Type B pancreatic cell (in vitro differentiated cells): Measurements from ENCODE around the gene PLK5. TPM values are rescaled to one million over a fixed set of nuclear protein-coding genes. Genes with fewer than 3 reads are reported as not detected.
A peak's percentile ranks its signal among the peaks of the same experiment; 100 is the strongest.
"Not testable (repeated sequence)": the region's sequence is repeated elsewhere in the genome, so short reads cannot be mapped to it uniquely, and the experiment has no call there.

Experiments used
- DNase-seq: peaks from one replicate; pipeline ENCODE4 v3.0.0; 2021; ENCODE audit warnings: mixed read lengths; ENCODE audit not compliant: unreplicated experiment; ENCODE audit errors: extremely low spot score
- H3K27ac Mint-ChIP-seq: 2 replicates; pipeline ENCODE4 v1.8.0; 2021; ENCODE audit warnings: mild to moderate bottlenecking, mixed read lengths
- H3K27me3 Mint-ChIP-seq: 2 replicates; pipeline ENCODE4 v1.8.0; 2021; ENCODE audit warnings: mixed read lengths
- H3K36me3 Mint-ChIP-seq: 2 replicates; pipeline ENCODE4 v1.8.0; 2021; ENCODE audit warnings: mixed read lengths
- H3K4me1 Mint-ChIP-seq: one replicate; pipeline ENCODE4 v1.8.0; 2021; ENCODE audit warnings: mixed read lengths; ENCODE audit not compliant: unreplicated experiment
- H3K4me3 Mint-ChIP-seq: 2 replicates; pipeline ENCODE4 v1.8.0; 2021; ENCODE audit warnings: mild to moderate bottlenecking, mixed read lengths
- H3K9me3 Mint-ChIP-seq: 2 replicates; pipeline ENCODE4 v1.8.0; 2021; ENCODE audit warnings: mixed read lengths
- total RNA-seq: library from RNA; stranded (reverse); gene quantifications from 2 replicates; pipeline ENCODE4 v1.2.1, GENCODE V29; 2021; ENCODE audit warnings: low replicate concordance
- TF ChIP-seq, protein P1 (sequence below): fragments of 200-600 bp; sonication (generic); conservative IDR thresholded peaks from 2 replicates; pipeline ENCODE4 v1.5.0; 2021; ENCODE audit warnings: antibody characterized with exemption, mild to moderate bottlenecking

Gene PLK5
- total RNA-seq, 1 donor from 2014 or later = 0.24 TPM

GRCh38 chr19:1514986-1515721 is 8.7 kb upstream of the PLK5 start:
- H3K4me3 Mint-ChIP-seq = no peak overlapping the region
- no peaks in the 10 kb centered on the region for H3K4me1 Mint-ChIP-seq
- no peaks in the 10 kb centered on the region for H3K36me3 Mint-ChIP-seq
- peaks cover 57% of the 10 kb centered on the region for H3K27me3 Mint-ChIP-seq
- peaks cover 4% of the 10 kb centered on the region for H3K9me3 Mint-ChIP-seq
- H3K27ac Mint-ChIP-seq = no peak overlapping the region
- TF ChIP-seq, protein P1, sequence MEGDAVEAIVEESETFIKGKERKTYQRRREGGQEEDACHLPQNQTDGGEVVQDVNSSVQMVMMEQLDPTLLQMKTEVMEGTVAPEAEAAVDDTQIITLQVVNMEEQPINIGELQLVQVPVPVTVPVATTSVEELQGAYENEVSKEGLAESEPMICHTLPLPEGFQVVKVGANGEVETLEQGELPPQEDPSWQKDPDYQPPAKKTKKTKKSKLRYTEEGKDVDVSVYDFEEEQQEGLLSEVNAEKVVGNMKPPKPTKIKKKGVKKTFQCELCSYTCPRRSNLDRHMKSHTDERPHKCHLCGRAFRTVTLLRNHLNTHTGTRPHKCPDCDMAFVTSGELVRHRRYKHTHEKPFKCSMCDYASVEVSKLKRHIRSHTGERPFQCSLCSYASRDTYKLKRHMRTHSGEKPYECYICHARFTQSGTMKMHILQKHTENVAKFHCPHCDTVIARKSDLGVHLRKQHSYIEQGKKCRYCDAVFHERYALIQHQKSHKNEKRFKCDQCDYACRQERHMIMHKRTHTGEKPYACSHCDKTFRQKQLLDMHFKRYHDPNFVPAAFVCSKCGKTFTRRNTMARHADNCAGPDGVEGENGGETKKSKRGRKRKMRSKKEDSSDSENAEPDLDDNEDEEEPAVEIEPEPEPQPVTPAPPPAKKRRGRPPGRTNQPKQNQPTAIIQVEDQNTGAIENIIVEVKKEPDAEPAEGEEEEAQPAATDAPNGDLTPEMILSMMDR = no peak
- DNase-seq = no peak

DNA sequence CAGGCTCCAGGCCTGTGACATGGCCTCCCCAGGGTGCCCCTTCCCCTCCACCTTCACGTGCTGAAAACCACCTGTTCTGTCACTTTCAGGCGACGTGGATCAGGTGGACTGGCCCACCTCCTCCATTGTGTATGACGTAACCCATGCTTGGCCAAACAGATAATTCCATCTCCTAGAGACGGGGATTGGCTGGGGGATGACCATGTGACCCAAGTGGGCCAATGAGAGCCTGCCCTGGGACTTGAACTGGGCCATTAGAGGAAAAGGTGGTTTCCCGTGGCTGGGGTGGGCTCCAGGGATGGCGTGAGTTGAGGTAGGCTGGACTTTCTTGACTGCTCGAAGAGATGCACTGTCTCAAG is 7.5 kb upstream of the PLK5 start:
- H3K36me3 Mint-ChIP-seq = no peaks in the 10 kb centered on the region
- H3K4me1 Mint-ChIP-seq = no peaks in the 10 kb centered on the region
- H3K4me3 Mint-ChIP-seq = peak overlapping the region; percentile 58
- peaks cover 4% of the 10 kb centered on the region for H3K9me3 Mint-ChIP-seq
- H3K27ac Mint-ChIP-seq = peak overlapping the region; percentile 20
- TF ChIP-seq, protein P1 = no peak
- DNase-seq = no peak
- H3K27me3 Mint-ChIP-seq = peaks cover 51% of the 10 kb centered on the region

GRCh38 chr19:1518471-1518870 is 5.4 kb upstream of the PLK5 start:
- peaks cover 4% of the 10 kb centered on the region for H3K9me3 Mint-ChIP-seq
- peaks cover 66% of the 10 kb centered on the region for H3K27me3 Mint-ChIP-seq
- DNase-seq = no peak
- H3K27ac Mint-ChIP-seq = no peak overlapping the region
- H3K4me1 Mint-ChIP-seq = no peaks in the 10 kb centered on the region
- TF ChIP-seq, protein P1 = no peak
- H3K36me3 Mint-ChIP-seq = no peaks in the 10 kb centered on the region
- H3K4me3 Mint-ChIP-seq = no peak overlapping the region

DNA sequence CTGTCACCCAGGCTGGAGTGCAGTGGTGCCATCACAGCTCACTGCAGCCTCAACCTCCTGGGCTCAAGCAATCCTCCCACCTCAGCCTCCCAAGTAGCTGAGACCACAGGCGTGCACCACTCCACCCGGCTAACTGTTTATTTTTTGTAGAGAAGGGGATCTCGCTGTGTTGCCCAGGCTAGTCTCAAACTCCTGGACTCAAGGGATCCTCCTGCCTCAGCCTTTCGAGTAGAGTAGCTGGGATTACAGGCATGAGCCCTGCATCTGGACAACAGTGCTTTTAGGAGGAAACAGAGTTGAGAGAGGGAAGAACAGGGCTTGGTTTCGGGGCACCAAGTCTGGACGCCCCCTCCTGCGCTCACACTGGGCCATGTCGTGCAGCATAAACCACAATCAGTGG is 4.1 kb upstream of the PLK5 start:
- not testable (repeated sequence) for H3K36me3 Mint-ChIP-seq, DNase-seq, H3K4me3 Mint-ChIP-seq, H3K9me3 Mint-ChIP-seq, H3K27ac Mint-ChIP-seq, H3K4me1 Mint-ChIP-seq
- peaks cover 65% of the 10 kb centered on the region for H3K27me3 Mint-ChIP-seq

- peaks cover 4% of the 10 kb centered on the region for H3K9me3 Mint-ChIP-seq
- TF ChIP-seq, protein P1 = no peak
- H3K36me3 Mint-ChIP-seq = no peaks in the 10 kb centered on the region
- no peak for DNase-seq
- H3K27me3 Mint-ChIP-seq = peaks cover 66% of the 10 kb centered on the region
- H3K4me3 Mint-ChIP-seq = no peak overlapping the region
- no peak overlapping the region for H3K27ac Mint-ChIP-seq
- no peaks in the 10 kb centered on the region for H3K4me1 Mint-ChIP-seq
Observed at GRCh38 chr19:1520203-1520780, 3.6 kb upstream of the PLK5 start.

GRCh38 chr19:1521636-1522035 is 2.2 kb upstream of the PLK5 start:
- Mint-ChIP-seq H3K27me3 (peaks cover 67% of the 10 kb centered on the region), H3K9me3 (no peaks in the 10 kb centered on the region), H3K27ac (no peak overlapping the region), H3K4me3 (no peak overlapping the region), H3K4me1 (no peaks in the 10 kb centered on the region), H3K36me3 (no peaks in the 10 kb centered on the region)
- TF ChIP-seq, protein P1 = no peak
- DNase-seq = no peak
